Liver (tissue), 3 donors: ENCODE measurements around the gene SLC25A29.

Experiments used
- GABPA ChIP-seq, 2 donors: IDR thresholded peaks in 1 of 2; conservative IDR thresholded peaks in 1 of 2; 2 replicates each; pipeline ENCODE4 v1.6.1; 2016; ENCODE audit warnings: antibody characterized with exemption in 2 of 2, mild to moderate bottlenecking in 1 of 2, moderate library complexity in 1 of 2
- JUND ChIP-seq, 2 donors: IDR thresholded peaks; 2 replicates each; pipeline ENCODE4 v1.6.1; 2016; ENCODE audit warnings: antibody characterized with exemption in 2 of 2
- SP1 ChIP-seq: IDR thresholded peaks from 2 replicates; pipeline ENCODE4 v1.6.1; 2018; ENCODE audit warnings: antibody characterized with exemption, mild to moderate bottlenecking
- TAF1 ChIP-seq: conservative IDR thresholded peaks from 2 replicates; pipeline ENCODE4 v1.6.1; 2016; ENCODE audit warnings: antibody characterized with exemption, mild to moderate bottlenecking
- YY1 ChIP-seq: IDR thresholded peaks from 2 replicates; pipeline ENCODE4 v1.6.1; 2016; ENCODE audit warnings: antibody characterized with exemption, mild to moderate bottlenecking
- TF ChIP-seq, protein P1 (sequence below): fragments of 150-350 bp; IDR thresholded peaks from 2 replicates; pipeline ENCODE4 v1.5.1; 2017; ENCODE audit warnings: improper control_type of control experiment, low read depth, low read length; ENCODE audit not compliant: missing input control
- donor health status: healthy.
- donor health status: healthy.

DNA sequence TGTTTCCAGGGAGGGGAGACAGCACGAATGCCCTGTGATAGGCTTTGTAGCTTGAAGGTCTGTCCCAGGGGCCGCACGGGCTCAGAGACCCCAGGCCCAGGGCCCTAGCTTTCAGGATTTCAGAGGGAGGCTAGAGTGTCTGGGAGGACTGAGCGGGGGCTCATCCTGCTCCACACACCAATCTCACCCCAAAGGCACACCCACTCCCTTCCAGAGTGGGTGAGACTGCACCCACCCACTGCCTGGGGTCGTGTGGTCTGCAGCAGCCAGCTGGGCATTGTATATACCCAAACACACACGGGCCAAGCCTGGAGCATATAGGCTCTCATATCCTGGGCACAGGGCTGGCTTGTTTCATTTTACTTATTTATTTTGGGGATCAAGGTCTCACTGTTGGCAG, 11.1 kb upstream of the SLC25A29 start:
- TF ChIP-seq, protein P1, sequence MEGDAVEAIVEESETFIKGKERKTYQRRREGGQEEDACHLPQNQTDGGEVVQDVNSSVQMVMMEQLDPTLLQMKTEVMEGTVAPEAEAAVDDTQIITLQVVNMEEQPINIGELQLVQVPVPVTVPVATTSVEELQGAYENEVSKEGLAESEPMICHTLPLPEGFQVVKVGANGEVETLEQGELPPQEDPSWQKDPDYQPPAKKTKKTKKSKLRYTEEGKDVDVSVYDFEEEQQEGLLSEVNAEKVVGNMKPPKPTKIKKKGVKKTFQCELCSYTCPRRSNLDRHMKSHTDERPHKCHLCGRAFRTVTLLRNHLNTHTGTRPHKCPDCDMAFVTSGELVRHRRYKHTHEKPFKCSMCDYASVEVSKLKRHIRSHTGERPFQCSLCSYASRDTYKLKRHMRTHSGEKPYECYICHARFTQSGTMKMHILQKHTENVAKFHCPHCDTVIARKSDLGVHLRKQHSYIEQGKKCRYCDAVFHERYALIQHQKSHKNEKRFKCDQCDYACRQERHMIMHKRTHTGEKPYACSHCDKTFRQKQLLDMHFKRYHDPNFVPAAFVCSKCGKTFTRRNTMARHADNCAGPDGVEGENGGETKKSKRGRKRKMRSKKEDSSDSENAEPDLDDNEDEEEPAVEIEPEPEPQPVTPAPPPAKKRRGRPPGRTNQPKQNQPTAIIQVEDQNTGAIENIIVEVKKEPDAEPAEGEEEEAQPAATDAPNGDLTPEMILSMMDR: no peak
- TF ChIP-seq JUND (IDR thresholded peaks at IDR 0.05) (no peak), SP1 (no peak), YY1 (no peak), TAF1 (no peak), GABPA (IDR thresholded peaks at IDR 0.05 in 1 of 2, conservative IDR thresholded peaks at IDR 0.05 in 1 of 2) (no peak)
